Measurements from ENCODE around the gene TMEM41B.
"Not testable (repeated sequence)": the region's sequence is repeated elsewhere in the genome, so short reads cannot be mapped to it uniquely, and the experiment has no call there.

DNA sequence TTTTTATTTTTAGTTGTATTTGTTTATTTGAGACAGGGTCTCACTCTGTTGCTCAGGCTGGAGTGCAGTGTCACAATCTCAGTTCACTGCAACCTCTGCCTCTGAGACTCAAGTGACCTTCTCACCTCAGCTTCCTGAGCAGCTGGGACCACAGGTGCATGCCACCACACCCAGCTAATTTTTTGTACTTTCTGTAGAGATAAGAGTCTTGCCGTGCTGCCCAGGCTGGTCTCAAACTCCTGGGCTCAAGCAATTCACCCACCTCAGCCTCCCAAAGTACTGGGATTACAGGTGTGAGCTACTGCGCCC lies 53.6 kb downstream of the TMEM41B start:
- TF ChIP-seq, protein P1, sequence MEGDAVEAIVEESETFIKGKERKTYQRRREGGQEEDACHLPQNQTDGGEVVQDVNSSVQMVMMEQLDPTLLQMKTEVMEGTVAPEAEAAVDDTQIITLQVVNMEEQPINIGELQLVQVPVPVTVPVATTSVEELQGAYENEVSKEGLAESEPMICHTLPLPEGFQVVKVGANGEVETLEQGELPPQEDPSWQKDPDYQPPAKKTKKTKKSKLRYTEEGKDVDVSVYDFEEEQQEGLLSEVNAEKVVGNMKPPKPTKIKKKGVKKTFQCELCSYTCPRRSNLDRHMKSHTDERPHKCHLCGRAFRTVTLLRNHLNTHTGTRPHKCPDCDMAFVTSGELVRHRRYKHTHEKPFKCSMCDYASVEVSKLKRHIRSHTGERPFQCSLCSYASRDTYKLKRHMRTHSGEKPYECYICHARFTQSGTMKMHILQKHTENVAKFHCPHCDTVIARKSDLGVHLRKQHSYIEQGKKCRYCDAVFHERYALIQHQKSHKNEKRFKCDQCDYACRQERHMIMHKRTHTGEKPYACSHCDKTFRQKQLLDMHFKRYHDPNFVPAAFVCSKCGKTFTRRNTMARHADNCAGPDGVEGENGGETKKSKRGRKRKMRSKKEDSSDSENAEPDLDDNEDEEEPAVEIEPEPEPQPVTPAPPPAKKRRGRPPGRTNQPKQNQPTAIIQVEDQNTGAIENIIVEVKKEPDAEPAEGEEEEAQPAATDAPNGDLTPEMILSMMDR (IDR thresholded peaks at IDR 0.05 in 2 of 3, conservative IDR thresholded peaks at IDR 0.05 in 1 of 3; ENCODE audit: borderline replicate concordance in 1 of 3, insufficient read depth in 1 of 3, low read depth in 2 of 3, low read length in 2 of 3), result not testable (repeated sequence)
- TF ChIP-seq POLR2A (IDR thresholded peaks at IDR 0.05; ENCODE audit: borderline replicate concordance, extremely low read depth, insufficient read depth, insufficient read length); POLR2AphosphoS5 (IDR thresholded peaks at IDR 0.05; ENCODE audit: low read depth, low read length); CEBPB (IDR thresholded peaks at IDR 0.05; ENCODE audit: low read depth); RAD21 (IDR thresholded peaks at IDR 0.05; ENCODE audit: low read depth); SP1 (IDR thresholded peaks at IDR 0.05; ENCODE audit: low read depth): not testable (repeated sequence)
- TF ChIP-seq, protein P2, sequence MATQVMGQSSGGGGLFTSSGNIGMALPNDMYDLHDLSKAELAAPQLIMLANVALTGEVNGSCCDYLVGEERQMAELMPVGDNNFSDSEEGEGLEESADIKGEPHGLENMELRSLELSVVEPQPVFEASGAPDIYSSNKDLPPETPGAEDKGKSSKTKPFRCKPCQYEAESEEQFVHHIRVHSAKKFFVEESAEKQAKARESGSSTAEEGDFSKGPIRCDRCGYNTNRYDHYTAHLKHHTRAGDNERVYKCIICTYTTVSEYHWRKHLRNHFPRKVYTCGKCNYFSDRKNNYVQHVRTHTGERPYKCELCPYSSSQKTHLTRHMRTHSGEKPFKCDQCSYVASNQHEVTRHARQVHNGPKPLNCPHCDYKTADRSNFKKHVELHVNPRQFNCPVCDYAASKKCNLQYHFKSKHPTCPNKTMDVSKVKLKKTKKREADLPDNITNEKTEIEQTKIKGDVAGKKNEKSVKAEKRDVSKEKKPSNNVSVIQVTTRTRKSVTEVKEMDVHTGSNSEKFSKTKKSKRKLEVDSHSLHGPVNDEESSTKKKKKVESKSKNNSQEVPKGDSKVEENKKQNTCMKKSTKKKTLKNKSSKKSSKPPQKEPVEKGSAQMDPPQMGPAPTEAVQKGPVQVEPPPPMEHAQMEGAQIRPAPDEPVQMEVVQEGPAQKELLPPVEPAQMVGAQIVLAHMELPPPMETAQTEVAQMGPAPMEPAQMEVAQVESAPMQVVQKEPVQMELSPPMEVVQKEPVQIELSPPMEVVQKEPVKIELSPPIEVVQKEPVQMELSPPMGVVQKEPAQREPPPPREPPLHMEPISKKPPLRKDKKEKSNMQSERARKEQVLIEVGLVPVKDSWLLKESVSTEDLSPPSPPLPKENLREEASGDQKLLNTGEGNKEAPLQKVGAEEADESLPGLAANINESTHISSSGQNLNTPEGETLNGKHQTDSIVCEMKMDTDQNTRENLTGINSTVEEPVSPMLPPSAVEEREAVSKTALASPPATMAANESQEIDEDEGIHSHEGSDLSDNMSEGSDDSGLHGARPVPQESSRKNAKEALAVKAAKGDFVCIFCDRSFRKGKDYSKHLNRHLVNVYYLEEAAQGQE (IDR thresholded peaks at IDR 0.05; ENCODE audit: low read depth), result not testable (repeated sequence)

Measured in HCT116 (cell line).